GM12891 (cell line): ENCODE results near the gene PLA2G5.

Experiments used
- PAX5 ChIP-seq: IDR thresholded peaks from 2 replicates; pipeline ENCODE4 v1.6.1; 2011; ENCODE audit warnings: low read length, moderate library complexity, mild to moderate bottlenecking; ENCODE audit not compliant: insufficient read depth, severe bottlenecking
- POLR2A ChIP-seq: IDR thresholded peaks from 2 replicates; pipeline ENCODE4 v1.6.1; 2011; ENCODE audit warnings: low read depth, low read length, control low read depth
- POLR2AphosphoS5 ChIP-seq: IDR thresholded peaks from 2 replicates; pipeline ENCODE4 v1.6.1; 2011; ENCODE audit warnings: low read depth, low read length, control low read depth

DNA sequence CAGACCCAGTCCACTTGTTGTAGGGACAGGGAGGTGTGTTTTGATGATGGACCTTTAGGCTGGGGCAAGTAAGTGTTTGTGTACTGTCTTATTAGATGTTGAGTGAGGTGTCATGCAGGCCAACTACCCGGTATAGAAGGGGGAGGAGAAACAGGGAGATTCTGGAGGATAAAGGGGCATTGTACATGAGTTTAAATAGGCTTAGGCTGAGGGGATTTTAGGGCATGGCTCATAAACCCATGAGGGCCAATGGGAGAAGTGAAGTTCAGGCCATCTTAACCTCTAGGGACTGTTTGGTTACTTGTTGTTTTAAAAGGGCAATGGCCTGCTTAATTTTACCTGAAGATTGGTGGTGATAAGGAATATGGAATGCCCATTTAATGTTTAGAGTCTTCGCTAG is 38.2 kb upstream of the PLA2G5 start:
- TF ChIP-seq POLR2A: no peak
- no peak for TF ChIP-seq POLR2AphosphoS5
- no peak for TF ChIP-seq PAX5
